PC-3 (cell line): ENCODE measurements around the gene MPI. TPM values are rescaled to one million over a fixed set of nuclear protein-coding genes. Genes with fewer than 3 reads are reported as not detected.

Experiments used
- ATAC-seq: fragments of 200-7000 bp; cut with Tn5 transposase; 2 replicates; pipeline ENCODE4 v1.9.1; 2020; ENCODE audit warnings: mild to moderate bottlenecking, moderate library complexity
- BruUV-seq: library from RNA; stranded (reverse); fragments of 400-500 nt; replicated peaks from 2 replicates; lab custom pipeline; 2021; lab: Mats Ljungman, UMichigan
- CTCF ChIA-PET: fragments of 300-600 bp; sonication (Branson Sonifier 250); formaldehyde crosslinking; loops from one replicate; lab custom pipeline; 2022; ENCODE audit warnings: antibody characterized with exemption; lab: Charles Lee
- POLR2A ChIA-PET: fragments of 300-600 bp; sonication (Branson Sonifier 250); formaldehyde crosslinking; loops from one replicate; lab custom pipeline; 2022; ENCODE audit warnings: antibody characterized with exemption; ENCODE audit not compliant: unreplicated experiment; lab: Charles Lee
- DNase-seq: peaks from one replicate; pipeline ENCODE4 v3.0.0-alpha.2; 2015
- H2AFZ ChIP-seq: fragments of 300-600 bp; sonication (generic); 2 replicates; pipeline ENCODE4 v1.6.0; 2016; ENCODE audit warnings: antibody characterized with exemption, low read length
- H3F3A ChIP-seq: fragments of 300-600 bp; sonication (generic); one replicate; pipeline ENCODE4 v1.6.0; 2017; ENCODE audit warnings: antibody characterized with exemption, low read length, control low read depth, mild to moderate bottlenecking; ENCODE audit not compliant: unreplicated experiment
- H3K27ac ChIP-seq: fragments of 300-600 bp; sonication (generic); 2 replicates; pipeline ENCODE4 v1.5.1; 2016; ENCODE audit warnings: mild to moderate bottlenecking, low read length
- H3K27me3 ChIP-seq: fragments of 300-600 bp; sonication (generic); 2 replicates; pipeline ENCODE4 v1.6.1; 2016; ENCODE audit warnings: low read length, mixed read lengths
- H3K36me3 ChIP-seq: fragments of 300-600 bp; sonication (generic); 2 replicates; pipeline ENCODE4 v1.6.1; 2016; ENCODE audit warnings: low read depth, mixed run types, low read length, mixed read lengths
- H3K4me1 ChIP-seq: fragments of 300-600 bp; sonication (generic); 2 replicates; pipeline ENCODE4 v1.5.1; 2016; ENCODE audit warnings: low read length; ENCODE audit not compliant: insufficient read depth
- H3K4me2 ChIP-seq: fragments of 300-600 bp; sonication (generic); 2 replicates; pipeline ENCODE4 v1.6.0; 2016; ENCODE audit warnings: low read length
- H3K4me3 ChIP-seq: fragments of 300-600 bp; sonication (generic); 2 replicates; pipeline ENCODE4 v1.5.1; 2016; ENCODE audit warnings: mild to moderate bottlenecking, low read length, mixed read lengths
- H3K79me2 ChIP-seq: fragments of 300-600 bp; sonication (generic); 2 replicates; pipeline ENCODE4 v1.6.1; 2017; ENCODE audit warnings: low read length, mixed read lengths
- H3K9ac ChIP-seq: fragments of 300-600 bp; sonication (generic); 2 replicates; pipeline ENCODE4 v1.6.0; 2016; ENCODE audit warnings: mild to moderate bottlenecking, low read length
- H3K9me2 ChIP-seq: fragments of 300-600 bp; sonication (generic); replicated peaks from 2 replicates; pipeline ENCODE4 v1.6.1; 2016; ENCODE audit warnings: mixed run types, low read length, mixed read lengths
- H3K9me3 ChIP-seq: fragments of 300-600 bp; sonication (generic); 2 replicates; pipeline ENCODE4 v1.6.1; 2016; ENCODE audit warnings: low read length, mixed read lengths
- H4K20me1 ChIP-seq: fragments of 300-600 bp; sonication (generic); 2 replicates; pipeline ENCODE4 v1.6.1; 2016; ENCODE audit warnings: low read length, mixed read lengths
- EZH2 ChIP-seq: fragments of 300-600 bp; sonication (generic); IDR thresholded peaks from one replicate; pipeline ENCODE4 v1.6.1; 2017; ENCODE audit warnings: antibody characterized with exemption, mild to moderate bottlenecking, low read length; ENCODE audit not compliant: unreplicated experiment
- EZH2phosphoT487 ChIP-seq: fragments of 300-600 bp; sonication (generic); IDR thresholded peaks from 2 replicates; pipeline ENCODE4 v1.6.1; 2018; ENCODE audit warnings: mild to moderate bottlenecking, antibody characterized with exemption, low read length, borderline replicate concordance
- intact Hi-C: fragments of 100-400 bp; cut with micrococcal nuclease; formaldehyde crosslinking; loops from 2 replicates; pipeline ENCODE4 v1.9.0; 2023
- total RNA-seq: library from RNA; depleted of rRNA; stranded (reverse); fragments of >200 nt; gene quantifications from 2 replicates; pipeline ENCODE4 v1.2.3, GENCODE V29; 2014
- TF ChIP-seq, protein P1 (sequence below): fragments of 300-600 bp; sonication (generic); conservative IDR thresholded peaks from 2 replicates; pipeline ENCODE4 v1.5.1; 2017; ENCODE audit warnings: antibody characterized with exemption, low read depth, mild to moderate bottlenecking, low read length

MPI gene
- total RNA-seq, 1 experiment from 2014 or later, result 35.2 TPM

- TF ChIP-seq EZH2phosphoT487 (no peak), EZH2 (no peak)
- TF ChIP-seq, protein P1, sequence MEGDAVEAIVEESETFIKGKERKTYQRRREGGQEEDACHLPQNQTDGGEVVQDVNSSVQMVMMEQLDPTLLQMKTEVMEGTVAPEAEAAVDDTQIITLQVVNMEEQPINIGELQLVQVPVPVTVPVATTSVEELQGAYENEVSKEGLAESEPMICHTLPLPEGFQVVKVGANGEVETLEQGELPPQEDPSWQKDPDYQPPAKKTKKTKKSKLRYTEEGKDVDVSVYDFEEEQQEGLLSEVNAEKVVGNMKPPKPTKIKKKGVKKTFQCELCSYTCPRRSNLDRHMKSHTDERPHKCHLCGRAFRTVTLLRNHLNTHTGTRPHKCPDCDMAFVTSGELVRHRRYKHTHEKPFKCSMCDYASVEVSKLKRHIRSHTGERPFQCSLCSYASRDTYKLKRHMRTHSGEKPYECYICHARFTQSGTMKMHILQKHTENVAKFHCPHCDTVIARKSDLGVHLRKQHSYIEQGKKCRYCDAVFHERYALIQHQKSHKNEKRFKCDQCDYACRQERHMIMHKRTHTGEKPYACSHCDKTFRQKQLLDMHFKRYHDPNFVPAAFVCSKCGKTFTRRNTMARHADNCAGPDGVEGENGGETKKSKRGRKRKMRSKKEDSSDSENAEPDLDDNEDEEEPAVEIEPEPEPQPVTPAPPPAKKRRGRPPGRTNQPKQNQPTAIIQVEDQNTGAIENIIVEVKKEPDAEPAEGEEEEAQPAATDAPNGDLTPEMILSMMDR, result no peak
- H3K4me3 ChIP-seq, result peak overlapping the region; percentile 99
- ATAC-seq (no peak), DNase-seq (no peak)
- peak overlapping the region; percentile 52 for H3K27ac ChIP-seq
- intact Hi-C loops, result loop anchor here (5.0 to 10.0 kb wide), 2 partner anchors 35 to 392 kb away; partner anchors contain the start of gene ARID3B
- no peaks in the 10 kb centered on the region for H3F3A ChIP-seq
- ChIA-PET CTCF (no interaction called here), POLR2A (no interaction called here)
- peaks cover 8% of the 10 kb centered on the region; the same call in 1 of the 2 replicates for H4K20me1 ChIP-seq
- H2AFZ ChIP-seq, result peak overlapping the region; percentile 82
- H3K79me2 ChIP-seq, result peaks cover 56% of the 10 kb centered on the region
- H3K4me2 ChIP-seq, result peak overlapping the region; percentile 87
- no peaks in the 10 kb centered on the region; the same call in 1 of the 2 replicates for H3K36me3 ChIP-seq
- H3K9me2 ChIP-seq, result no peaks in the 10 kb centered on the region
- H3K4me1 ChIP-seq, result peaks cover 8% of the 10 kb centered on the region; the same call in 1 of the 2 replicates
- BruUV-seq, result no TSS peak
- peak overlapping the region; percentile 92 for H3K9ac ChIP-seq
- no peaks in the 10 kb centered on the region for H3K9me3 ChIP-seq
- H3K27me3 ChIP-seq, result no peaks in the 10 kb centered on the region
These were observed 47.4 kb downstream of the MPI start for GRCh38 chr15:74937272-74937589.

- Histone ChIP-seq H3K4me1 (peaks cover 8% of the 10 kb centered on the region; the same call in 1 of the 2 replicates), H3K36me3 (no peaks in the 10 kb centered on the region; the same call in 1 of the 2 replicates), H3K9me3 (no peaks in the 10 kb centered on the region), H3K27ac (peak within 1 kb of the TSS; percentile 52), H3K9ac (peak within 1 kb of the TSS; percentile 92), H3K9me2 (no peaks in the 10 kb centered on the region), H2AFZ (peak within 1 kb of the TSS; percentile 99), H3K4me3 (peak within 1 kb of the TSS; percentile 99), H3F3A (no peaks in the 10 kb centered on the region), H3K4me2 (peak within 1 kb of the TSS; percentile 87), H3K79me2 (peaks cover 51% of the 10 kb centered on the region), H3K27me3 (no peaks in the 10 kb centered on the region), H4K20me1 (peaks cover 8% of the 10 kb centered on the region; the same call in 1 of the 2 replicates)
- intact Hi-C loops, result loop anchor here (5.0 to 10.0 kb wide), 2 partner anchors 35 to 393 kb away; partner anchors contain the start of gene ARID3B
- ChIA-PET POLR2A (no interaction called here), CTCF (no interaction called here)
- BruUV-seq, result no TSS peak
- ATAC-seq, result peak; percentile 97
- DNase-seq, result peak; percentile 96
- TF ChIP-seq EZH2 (no peak), EZH2phosphoT487 (no peak)
- TF ChIP-seq, protein P1, result no peak
These were observed 47.9 kb downstream of the MPI start, which contains the start of gene COX5A for GRCh38 chr15:74937590-74938371. TSS of gene COX5A (minus strand) at chr15:74938073. CDS start at chr15:74938014, 59 bp downstream.
